Osteoblast (primary cell): ENCODE data around the gene CASZ1. TPM values are rescaled to one million over a fixed set of nuclear protein-coding genes. Genes with fewer than 3 reads are reported as not detected.

ENCODE experiments used
- DNase-seq: peaks from one replicate; pipeline ENCODE4 v3.0.0; 2011; ENCODE audit warnings: low spot score, mixed read lengths; ENCODE audit not compliant: insufficient read length; ENCODE audit errors: missing footprints
- H2AFZ ChIP-seq: 2 replicates; pipeline ENCODE4 v1.6.0; 2011; ENCODE audit warnings: mild to moderate bottlenecking, low read length
- H3K27ac ChIP-seq: 2 replicates; pipeline ENCODE4 v1.5.1; 2011; ENCODE audit warnings: mild to moderate bottlenecking, low read depth, low read length, moderate library complexity
- H3K27me3 ChIP-seq: 2 replicates; pipeline ENCODE4 v1.6.0; 2012; ENCODE audit warnings: mild to moderate bottlenecking, control low read depth, inconsistent platforms, low read length, moderate library complexity; ENCODE audit not compliant: insufficient read depth
- H3K36me3 ChIP-seq: 2 replicates; pipeline ENCODE4 v1.5.1; 2011; ENCODE audit warnings: mild to moderate bottlenecking, low read length, control low read depth, moderate library complexity; ENCODE audit not compliant: insufficient read depth
- H3K4me1 ChIP-seq: 2 replicates; pipeline ENCODE4 v1.5.1; 2011; ENCODE audit warnings: mild to moderate bottlenecking, low read length, control low read depth, moderate library complexity; ENCODE audit not compliant: insufficient read depth
- H3K4me2 ChIP-seq: 2 replicates; pipeline ENCODE4 v1.6.0; 2011; ENCODE audit warnings: mild to moderate bottlenecking, low read length; ENCODE audit not compliant: insufficient read depth
- H3K4me3 ChIP-seq: fragments of 200-600 bp; sonication (generic); 3 replicates; pipeline ENCODE4 v1.5.1; 2012; ENCODE audit warnings: mild to moderate bottlenecking, low read length, inconsistent platforms; ENCODE audit not compliant: insufficient read depth
- H3K79me2 ChIP-seq: 2 replicates; pipeline ENCODE4 v1.6.0; 2012; ENCODE audit warnings: mild to moderate bottlenecking, low read length, control low read depth, inconsistent platforms; ENCODE audit not compliant: insufficient read depth
- H3K9me3 ChIP-seq: 2 replicates; pipeline ENCODE4 v1.5.1; 2011; ENCODE audit warnings: low read depth, low read length, control low read depth
- H4K20me1 ChIP-seq: 2 replicates; pipeline ENCODE4 v1.6.0; 2012; ENCODE audit warnings: mild to moderate bottlenecking, low read length, control low read depth; ENCODE audit not compliant: insufficient read depth
- CTCF ChIP-seq: IDR thresholded peaks from 2 replicates; pipeline ENCODE4 v1.5.1; 2011; ENCODE audit warnings: mild to moderate bottlenecking, low read depth, low read length, moderate library complexity; ENCODE audit errors: extremely low read depth
- total RNA-seq: library from RNA; depleted of rRNA; stranded (reverse); fragments of >200 nt; gene quantifications from 2 replicates; pipeline ENCODE4 v1.2.3, GENCODE V29; 2012

CASZ1 gene
- total RNA-seq, 1 donor = 0.36 TPM

GRCh38 chr1:10677491-10678391 lies 118.7 kb downstream of the CASZ1 start:
- TF ChIP-seq CTCF = no peak
- no peak for DNase-seq

GRCh38 chr1:10676963-10677362 lies 119.5 kb downstream of the CASZ1 start:
- no peak overlapping the region for H3K4me2 ChIP-seq
- no peak overlapping the region for H2AFZ ChIP-seq
- no peaks in the 10 kb centered on the region for H3K9me3 ChIP-seq
- no peaks in the 10 kb centered on the region for H3K27me3 ChIP-seq
- no peaks in the 10 kb centered on the region for H3K4me1 ChIP-seq
- no peaks in the 10 kb centered on the region for H3K79me2 ChIP-seq
- no peaks in the 10 kb centered on the region for H4K20me1 ChIP-seq
- H3K4me3 ChIP-seq = no peak overlapping the region
- H3K36me3 ChIP-seq = no peaks in the 10 kb centered on the region
- DNase-seq = no peak
- TF ChIP-seq CTCF = no peak
- H3K27ac ChIP-seq = no peak overlapping the region

More at GRCh38 chr1:10677491-10678391, 118.7 kb downstream of the CASZ1 start:
- Histone ChIP-seq H2AFZ (no peak overlapping the region), H3K4me3 (no peak overlapping the region), H3K9me3 (no peaks in the 10 kb centered on the region), H3K36me3 (no peaks in the 10 kb centered on the region), H3K27me3 (no peaks in the 10 kb centered on the region), H3K4me2 (no peak overlapping the region), H3K79me2 (no peaks in the 10 kb centered on the region), H3K27ac (no peak overlapping the region), H4K20me1 (no peaks in the 10 kb centered on the region), H3K4me1 (no peaks in the 10 kb centered on the region)

GRCh38 chr1:10675813-10676212 lies 120.6 kb downstream of the CASZ1 start:
- no peaks in the 10 kb centered on the region for H4K20me1 ChIP-seq
- no peaks in the 10 kb centered on the region for H3K9me3 ChIP-seq
- no peak for TF ChIP-seq CTCF
- no peaks in the 10 kb centered on the region for H3K4me1 ChIP-seq
- H3K79me2 ChIP-seq = no peaks in the 10 kb centered on the region
- H3K4me3 ChIP-seq = no peak overlapping the region
- H3K27ac ChIP-seq = no peak overlapping the region
- H3K27me3 ChIP-seq = no peaks in the 10 kb centered on the region
- no peaks in the 10 kb centered on the region for H3K36me3 ChIP-seq
- H2AFZ ChIP-seq = no peak overlapping the region
- no peak overlapping the region for H3K4me2 ChIP-seq
- DNase-seq = no peak

- Histone ChIP-seq H3K79me2 (no peaks in the 10 kb centered on the region), H3K9me3 (no peaks in the 10 kb centered on the region), H3K27me3 (no peaks in the 10 kb centered on the region), H3K36me3 (no peaks in the 10 kb centered on the region), H4K20me1 (no peaks in the 10 kb centered on the region), H2AFZ (no peak overlapping the region), H3K4me1 (no peaks in the 10 kb centered on the region), H3K27ac (no peak overlapping the region), H3K4me2 (no peak overlapping the region), H3K4me3 (no peak overlapping the region)
- DNase-seq = no peak
- no peak for TF ChIP-seq CTCF
Observed at GRCh38 chr1:10674700-10675609, 121.5 kb downstream of the CASZ1 start.
